Glutamatergic neuron (in vitro differentiated cells): Measurements from ENCODE around the gene ACAP1. TPM values are rescaled to one million over a fixed set of nuclear protein-coding genes. Genes with fewer than 3 reads are reported as not detected.

Experiments
- DNase-seq: peaks from one replicate; pipeline ENCODE4 v3.0.0; 2022
- H3K27ac Mint-ChIP-seq: one replicate; pipeline ENCODE4 v1.8.0; 2020; ENCODE audit warnings: mild to moderate bottlenecking, mixed read lengths, inconsistent platforms; ENCODE audit not compliant: unreplicated experiment
- H3K27me3 Mint-ChIP-seq: one replicate; pipeline ENCODE4 v1.8.0; 2020; ENCODE audit warnings: mild to moderate bottlenecking, moderate library complexity, mixed read lengths, inconsistent platforms; ENCODE audit not compliant: unreplicated experiment
- H3K36me3 Mint-ChIP-seq: one replicate; pipeline ENCODE4 v1.8.0; 2020; ENCODE audit warnings: mild to moderate bottlenecking, mixed read lengths, inconsistent platforms; ENCODE audit not compliant: unreplicated experiment
- H3K4me1 Mint-ChIP-seq: one replicate; pipeline ENCODE4 v1.8.0; 2020; ENCODE audit warnings: mild to moderate bottlenecking, low read depth, mixed read lengths, inconsistent platforms; ENCODE audit not compliant: unreplicated experiment
- H3K4me3 Mint-ChIP-seq: one replicate; pipeline ENCODE4 v1.8.0; 2020; ENCODE audit warnings: mild to moderate bottlenecking, mixed read lengths, inconsistent platforms; ENCODE audit not compliant: unreplicated experiment
- H3K9me3 Mint-ChIP-seq: one replicate; pipeline ENCODE4 v1.8.0; 2020; ENCODE audit warnings: mild to moderate bottlenecking, moderate library complexity, mixed read lengths, inconsistent platforms; ENCODE audit not compliant: unreplicated experiment
- CTCF ChIP-seq: fragments of 200-600 bp; sonication (generic); IDR thresholded peaks from one replicate; pipeline ENCODE4 v1.5.0; 2021; ENCODE audit not compliant: partially characterized antibody, unreplicated experiment
- total RNA-seq: library from RNA; stranded (reverse); fragmentation: NEBNext Ultra II Directional; extraction: Animal tissue kit (Norgen Biotek cat#: 25700); gene quantifications from one replicate; pipeline ENCODE4 v1.2.1, GENCODE V29; 2021; ENCODE audit not compliant: unreplicated experiment

The ACAP1 gene
- total RNA-seq, 1 donor from 2014 or later: not detected

- no peak for TF ChIP-seq CTCF
- Mint-ChIP-seq H3K27ac (no peak overlapping the region), H3K4me3 (no peak overlapping the region), H3K27me3 (peaks cover 4% of the 10 kb centered on the region), H3K36me3 (no peaks in the 10 kb centered on the region), H3K9me3 (peaks cover 2% of the 10 kb centered on the region), H3K4me1 (no peaks in the 10 kb centered on the region)
- DNase-seq: no peak
These were observed 3.9 kb downstream of the ACAP1 start for GRCh38 chr17:7340179-7340578.

- H3K27ac Mint-ChIP-seq: no peak overlapping the region
- H3K4me3 Mint-ChIP-seq: no peak overlapping the region
These were observed 5.5 kb downstream of the ACAP1 start for GRCh38 chr17:7341842-7342241.

GRCh38 chr17:7343250-7343649 lies 6.9 kb downstream of the ACAP1 start:
- Mint-ChIP-seq H3K36me3 (no peaks in the 10 kb centered on the region), H3K27ac (peak overlapping the region; percentile 55), H3K4me3 (no peak overlapping the region), H3K4me1 (no peaks in the 10 kb centered on the region), H3K27me3 (peaks cover 4% of the 10 kb centered on the region), H3K9me3 (peaks cover 2% of the 10 kb centered on the region)
- no peak for DNase-seq
- no peak for TF ChIP-seq CTCF

More at GRCh38 chr17:7341842-7342241, 5.5 kb downstream of the ACAP1 start:
- no peak for TF ChIP-seq CTCF
- DNase-seq: no peak
- H3K4me1 Mint-ChIP-seq: no peaks in the 10 kb centered on the region
- peaks cover 4% of the 10 kb centered on the region for H3K27me3 Mint-ChIP-seq
- peaks cover 2% of the 10 kb centered on the region for H3K9me3 Mint-ChIP-seq
- H3K36me3 Mint-ChIP-seq: no peaks in the 10 kb centered on the region

GRCh38 chr17:7346761-7347614 lies 10.7 kb downstream of the ACAP1 start:
- DNase-seq: no peak
- Mint-ChIP-seq H3K27ac (no peak overlapping the region), H3K4me1 (peaks cover 2% of the 10 kb centered on the region), H3K27me3 (peaks cover 5% of the 10 kb centered on the region), H3K9me3 (no peaks in the 10 kb centered on the region), H3K36me3 (no peaks in the 10 kb centered on the region), H3K4me3 (no peak overlapping the region)
- no peak for TF ChIP-seq CTCF
